ENCODE data around the gene TMIGD1.

DNA sequence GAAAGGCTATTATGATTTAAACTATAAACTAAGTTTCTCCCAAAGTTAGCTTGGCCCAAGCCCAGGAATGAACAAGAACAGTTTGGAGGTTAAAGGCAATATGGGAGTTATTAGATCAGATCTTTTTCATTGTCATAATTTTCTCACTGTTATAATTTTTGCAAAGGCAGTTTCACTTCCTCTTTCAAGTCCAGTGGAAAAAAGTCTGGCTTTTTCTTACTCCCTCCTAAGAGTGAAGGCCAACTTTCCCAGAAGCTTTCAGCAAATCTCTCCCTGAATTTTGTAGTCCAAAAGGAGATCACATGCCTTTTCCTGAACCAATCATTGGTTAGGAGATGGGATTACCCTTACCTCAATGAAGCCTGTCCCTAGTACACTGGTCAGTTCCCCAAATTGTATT is 33.0 kb downstream of the TMIGD1 start:
- no peak for TF ChIP-seq CTCF (IDR thresholded peaks at IDR 0.05; ENCODE audit: insufficient read depth, low read length)
- TF ChIP-seq REST (IDR thresholded peaks at IDR 0.05; ENCODE audit: insufficient replicate concordance, low read depth): no peak
- TF ChIP-seq GABPA (IDR thresholded peaks at IDR 0.05; ENCODE audit: low read depth): no peak
